HG02938 (cell line): ENCODE data around the gene TSSC4.
"Not testable (repeated sequence)": the region's sequence is repeated elsewhere in the genome, so short reads cannot be mapped to it uniquely, and the experiment has no call there.

ENCODE experiments used
- ATAC-seq: cut with Tn5 transposase; IDR thresholded peaks from one replicate; pipeline ENCODE4 v1.9.1; 2021; ENCODE audit warnings: mild to moderate bottlenecking, moderate library complexity; ENCODE audit not compliant: unreplicated experiment

TSSC4 gene

DNA sequence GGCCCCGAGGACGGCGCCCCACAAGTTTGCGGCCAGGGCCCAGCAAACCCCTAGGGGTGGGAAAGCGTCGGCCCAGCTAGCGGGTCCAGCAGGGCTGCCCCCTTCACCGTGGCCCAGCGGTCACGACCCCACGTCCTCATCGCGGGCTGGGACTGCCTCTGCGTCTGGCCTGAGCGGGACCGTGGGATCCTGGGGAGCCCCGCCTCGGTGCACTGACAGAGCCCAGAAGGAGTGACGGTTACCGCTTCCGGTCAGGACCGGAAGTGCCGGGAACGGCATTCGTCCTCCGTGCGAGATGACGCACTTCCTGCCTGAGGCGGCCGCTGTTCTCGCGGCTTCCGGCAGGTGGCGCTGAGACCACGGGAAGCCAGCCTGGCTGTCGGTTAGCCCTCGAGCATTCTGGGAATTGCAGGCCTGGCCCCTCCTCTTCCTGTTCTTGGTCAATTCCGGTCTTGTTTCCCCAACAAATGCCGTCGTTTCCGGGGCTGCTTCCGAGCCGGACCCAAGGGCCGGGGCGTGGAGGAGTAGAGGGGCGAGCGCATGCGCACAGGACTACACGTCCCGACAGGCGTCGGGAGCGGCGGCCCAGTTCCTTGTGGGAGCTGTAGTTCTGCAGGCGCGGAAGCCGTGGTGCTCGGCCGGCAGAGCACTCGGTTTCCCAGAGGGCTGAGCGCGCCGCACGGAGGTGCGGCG, at the start of gene TSSC4:
Gene TSSC4 (plus strand): TSS at position 682 of the 693 bp plus-strand sequence. CDS start 1,884 bp downstream, outside the sequence.
- ATAC-seq, result peak; percentile 89

DNA sequence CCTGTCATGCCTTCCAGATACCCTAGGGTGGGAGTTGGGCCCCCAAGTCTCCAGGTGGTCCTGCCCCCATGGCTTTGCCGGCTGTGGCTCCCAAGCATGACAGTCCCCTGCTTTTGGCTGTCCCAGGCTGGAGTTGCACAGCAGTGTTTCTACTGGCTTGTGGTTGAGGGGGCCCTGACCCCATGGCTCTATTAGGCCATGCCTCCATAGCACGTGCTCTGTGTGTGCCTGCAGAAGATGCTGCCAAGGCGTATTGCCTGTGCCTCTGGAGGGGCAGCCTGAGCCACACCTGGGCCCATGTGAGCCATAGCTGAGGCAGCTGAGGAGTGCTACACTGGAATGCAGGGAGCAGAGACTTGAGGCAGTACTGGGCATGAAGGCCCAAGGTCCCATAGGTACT, 48.8 kb upstream of the TSSC4 start:
- no peak for ATAC-seq

DNA sequence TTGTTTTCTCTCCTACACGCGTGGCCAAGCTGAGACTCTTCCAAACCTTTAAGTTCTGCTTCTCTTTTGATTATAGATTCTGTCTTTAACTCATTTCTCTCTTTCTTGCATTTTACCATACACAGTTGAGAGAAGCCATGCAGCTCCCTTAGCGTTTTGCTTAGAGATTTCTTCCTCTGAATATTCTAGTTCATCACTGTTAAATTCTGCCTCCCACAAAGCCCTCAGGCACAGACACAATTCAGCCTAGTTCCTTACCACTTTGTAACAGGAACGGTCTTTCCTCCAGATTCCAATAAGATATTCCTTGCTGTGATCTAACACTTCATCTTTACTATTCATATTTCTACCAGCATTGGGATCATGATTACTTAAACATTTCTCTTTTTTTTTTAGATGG, 48.1 kb upstream of the TSSC4 start:
- no peak for ATAC-seq

- no peak for ATAC-seq
Measured at GRCh38 chr11:2355000-2355644, 45.4 kb upstream of the TSSC4 start.

GRCh38 chr11:2357246-2357645, 43.3 kb upstream of the TSSC4 start:
- no peak for ATAC-seq

DNA sequence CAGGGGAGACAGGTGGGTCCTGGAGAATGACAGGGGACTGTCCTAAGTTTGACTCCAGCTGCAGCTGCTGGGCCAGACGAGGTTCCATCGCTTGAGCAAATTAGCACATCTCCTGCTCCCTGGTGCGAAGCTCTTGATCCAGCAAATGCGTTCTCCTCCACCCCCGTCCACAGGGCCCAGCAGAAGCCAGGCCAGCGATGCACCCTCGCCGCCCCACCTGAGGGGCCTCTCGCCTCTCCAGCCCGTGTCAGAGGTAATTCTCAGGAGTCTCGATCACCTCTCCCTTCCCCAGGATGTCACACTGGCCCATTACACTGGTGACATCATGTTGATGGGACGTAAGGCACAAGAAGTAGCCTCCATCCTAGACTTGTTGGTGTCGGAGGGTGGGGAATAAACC, 42.9 kb upstream of the TSSC4 start:
- ATAC-seq, result not testable (repeated sequence)

GRCh38 chr11:2358754-2359442, 41.7 kb upstream of the TSSC4 start:
- no peak for ATAC-seq

DNA sequence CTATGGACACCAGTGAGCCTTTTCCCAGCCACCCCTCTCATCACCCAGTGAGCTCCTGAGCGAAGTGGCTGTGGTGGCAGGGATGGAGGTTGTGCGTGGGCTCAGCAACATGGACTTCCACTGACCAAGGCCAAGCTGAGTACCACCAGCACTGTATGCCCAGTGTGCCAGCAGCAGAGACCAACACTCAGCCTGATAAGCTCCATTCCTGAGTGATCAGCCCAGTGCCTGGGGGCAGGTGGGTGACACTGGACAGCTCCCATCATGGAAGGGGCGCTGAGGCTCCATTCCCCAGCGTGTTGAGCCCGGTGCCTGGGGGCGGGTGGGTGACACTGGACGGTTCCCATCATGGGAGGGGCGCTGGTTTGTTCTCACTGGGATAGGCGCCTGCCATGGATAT, 41.0 kb upstream of the TSSC4 start:
- ATAC-seq, result no peak

DNA sequence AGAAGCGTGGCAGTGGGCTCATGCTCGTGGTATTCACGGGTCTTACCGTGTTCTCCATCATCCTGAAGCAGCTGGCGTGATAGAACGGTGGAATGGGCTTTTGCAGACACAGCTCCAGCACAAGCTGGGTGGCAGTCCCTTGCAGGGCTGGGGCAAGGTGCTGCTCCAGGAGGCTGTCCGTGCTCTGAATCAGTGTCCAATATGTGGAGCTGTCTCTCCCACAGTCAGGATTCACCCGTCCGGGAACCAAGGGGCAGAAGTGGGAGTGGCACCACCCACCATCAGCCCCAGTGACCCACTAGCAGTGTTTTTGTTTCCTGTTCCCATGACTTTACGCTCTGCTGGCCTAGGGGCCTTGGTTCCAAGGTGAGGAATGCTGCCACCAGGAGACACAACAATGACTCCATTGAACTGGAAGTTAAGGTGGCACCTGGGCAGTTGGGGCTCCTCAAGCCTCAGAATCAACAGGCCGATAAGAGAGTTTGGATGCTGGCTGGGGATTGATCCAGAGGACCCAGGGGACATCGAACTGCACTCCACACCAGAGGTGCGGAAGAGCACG, 40.4 kb upstream of the TSSC4 start:
- ATAC-seq, result no peak

DNA sequence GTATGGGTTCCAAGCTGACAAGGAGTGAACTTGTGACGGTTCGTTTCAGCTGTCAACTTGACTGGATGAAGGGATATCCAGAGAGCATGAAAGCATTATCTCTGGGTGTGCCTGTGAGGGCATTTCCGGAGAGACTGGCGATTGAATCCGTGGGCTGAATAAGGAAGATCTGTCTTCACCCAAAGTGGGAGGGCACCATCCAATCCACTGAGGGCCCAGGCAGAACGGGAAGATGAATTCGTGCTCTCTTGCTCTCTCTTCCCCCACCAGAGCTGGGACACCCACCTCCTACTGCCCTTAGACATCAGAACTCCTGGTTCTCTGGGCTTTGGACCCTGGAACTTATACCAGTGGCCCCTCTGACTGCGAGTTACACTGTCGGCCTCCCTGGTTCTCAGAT, 39.0 kb upstream of the TSSC4 start:
- no peak for ATAC-seq

GRCh38 chr11:2362414-2362813, 38.1 kb upstream of the TSSC4 start:
- no peak for ATAC-seq

DNA sequence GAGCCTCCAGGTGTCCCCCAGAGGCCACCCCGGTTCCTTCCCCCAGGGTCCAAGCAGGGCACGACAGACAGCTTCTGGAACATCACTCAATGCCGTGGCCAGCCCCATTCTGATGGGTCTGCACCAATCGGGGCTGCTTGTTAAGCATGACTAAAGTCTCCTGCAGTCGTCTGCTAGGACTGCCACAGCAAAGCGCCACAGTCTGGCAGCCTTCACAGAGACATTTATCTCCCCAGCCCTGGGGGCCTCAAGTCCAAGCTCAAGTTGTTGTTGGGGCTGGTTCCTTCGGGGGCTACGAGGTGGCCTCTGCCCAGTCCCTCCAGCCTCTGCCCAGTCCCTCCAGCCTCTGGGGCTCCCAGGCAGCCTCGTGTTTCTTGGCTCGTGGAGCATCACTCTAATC, 37.4 kb upstream of the TSSC4 start:
- ATAC-seq, result no peak

- no peak for ATAC-seq
Measured at GRCh38 chr11:2363577-2364370, 36.8 kb upstream of the TSSC4 start.

DNA sequence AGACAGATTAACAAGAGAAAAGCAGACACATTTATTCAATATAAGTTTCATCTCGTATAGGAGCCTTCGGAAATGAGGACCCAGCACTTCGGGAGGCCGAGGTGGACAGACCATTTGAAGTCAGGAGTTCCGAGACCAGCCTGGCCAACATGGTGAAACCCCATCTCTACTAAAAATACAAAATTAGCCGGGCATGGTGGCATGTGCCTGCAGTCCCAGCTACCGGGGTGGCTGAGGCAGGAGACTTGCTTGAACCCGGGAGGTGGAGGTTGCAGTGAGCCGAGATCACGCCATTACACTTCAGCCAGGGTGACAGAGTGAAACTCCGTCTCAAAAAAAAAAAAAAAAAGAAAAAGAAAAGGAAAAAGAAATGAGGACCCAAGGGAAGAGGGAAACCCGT, 36.2 kb upstream of the TSSC4 start:
- ATAC-seq, result not testable (repeated sequence)

- ATAC-seq, result no peak
Measured at GRCh38 chr11:2365571-2366210, 34.9 kb upstream of the TSSC4 start.

DNA sequence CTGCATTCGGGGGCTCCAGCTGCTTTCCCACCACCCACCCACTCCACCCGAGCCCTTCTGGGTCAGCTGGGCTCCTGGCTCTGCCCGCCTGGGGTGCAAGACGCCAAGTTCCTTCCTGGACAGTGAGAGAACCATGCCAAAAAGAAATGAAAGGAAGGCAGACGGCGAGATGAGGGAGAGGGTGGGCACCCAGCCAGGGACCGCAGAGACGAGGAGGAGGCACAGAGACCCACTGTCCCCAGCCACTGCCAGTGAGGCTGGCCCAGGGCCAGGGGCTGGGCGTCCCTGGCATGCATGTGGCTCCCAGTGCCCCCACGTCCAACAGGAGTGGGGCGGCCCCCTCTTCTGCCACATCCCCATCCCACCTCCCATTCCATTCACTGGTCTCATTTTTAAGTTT, 34.3 kb upstream of the TSSC4 start:
- no peak for ATAC-seq

DNA sequence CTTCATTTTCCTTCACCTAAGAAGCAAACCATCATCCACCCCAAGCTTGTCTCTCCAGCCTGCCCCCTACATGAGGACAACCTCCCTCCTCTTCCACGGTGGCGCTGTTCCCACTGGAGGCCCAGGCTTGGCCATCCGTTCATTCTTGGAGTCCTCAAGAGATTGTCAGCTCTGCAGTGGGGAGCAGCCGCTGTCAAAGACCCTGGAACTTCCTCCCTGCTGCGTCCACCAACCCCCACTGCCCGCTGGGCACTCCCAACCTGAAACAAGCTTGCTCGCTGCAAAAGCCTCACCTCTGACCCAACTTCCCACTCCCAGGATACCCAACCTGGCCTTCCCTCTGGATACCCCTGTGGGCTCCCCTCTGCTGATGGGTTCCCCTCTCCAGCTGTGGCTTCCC, 33.8 kb upstream of the TSSC4 start:
- ATAC-seq, result no peak

DNA sequence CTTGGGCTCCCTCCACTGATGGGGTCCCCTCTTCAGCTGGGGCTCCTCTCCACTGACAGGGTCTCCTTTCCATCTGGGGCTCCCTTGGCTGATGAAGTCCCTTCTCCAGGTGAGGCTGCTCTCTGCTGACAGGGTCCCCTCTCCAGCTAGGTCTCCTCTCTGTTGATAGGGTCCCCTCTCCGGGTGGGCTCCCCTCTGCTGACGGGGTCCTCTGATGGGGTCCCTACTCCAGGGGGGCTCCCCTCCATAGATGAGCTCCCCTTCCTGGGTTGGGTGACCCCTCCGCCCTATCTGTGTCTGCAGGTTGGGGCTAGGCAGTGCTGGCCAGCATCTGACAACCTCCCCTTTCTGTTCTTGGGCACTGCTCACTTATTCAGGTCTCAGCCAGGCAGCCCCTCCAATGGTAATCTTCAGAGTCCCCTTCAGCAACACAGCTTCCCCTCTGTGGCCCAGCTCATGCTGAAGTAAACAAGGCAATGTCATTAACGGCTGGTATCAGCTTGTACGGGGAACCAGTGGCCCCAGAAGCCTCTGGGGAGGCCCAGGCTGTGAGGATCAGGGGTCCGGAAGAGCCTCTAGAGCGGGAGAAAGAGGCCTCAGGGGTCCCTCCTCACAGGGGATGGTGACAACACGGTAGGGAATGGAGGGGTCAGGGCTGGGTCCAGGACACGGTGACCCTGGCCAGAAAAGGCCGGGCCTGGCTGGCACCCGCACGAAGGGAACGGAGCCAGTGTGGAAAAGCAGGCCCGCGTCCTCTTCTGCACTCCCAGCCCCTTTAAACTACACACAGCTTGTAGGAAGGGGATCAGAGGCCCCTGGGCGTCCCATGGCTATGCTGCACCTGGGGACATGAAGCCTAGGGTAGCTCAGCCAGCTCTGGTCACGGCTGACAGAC, 33.0 kb upstream of the TSSC4 start:
- ATAC-seq, result no peak

GRCh38 chr11:2368178-2368850, 32.2 kb upstream of the TSSC4 start:
- ATAC-seq, result no peak
